NB4 (cell line): ENCODE results near the gene SEPTIN6.

Experiments used
- POLR2A ChIP-seq: IDR thresholded peaks from 2 replicates; pipeline ENCODE4 v1.6.1; 2011; ENCODE audit warnings: mild to moderate bottlenecking; ENCODE audit not compliant: insufficient read length; ENCODE audit errors: extremely low read depth
- TF ChIP-seq, protein P1 (sequence below): IDR thresholded peaks from one replicate; pipeline ENCODE4 v1.5.1; 2012; ENCODE audit warnings: low read depth, low read length
- TF ChIP-seq, protein P2 (sequence below): IDR thresholded peaks from 2 replicates; pipeline ENCODE4 v1.6.1; 2011; ENCODE audit warnings: low read depth, low read length

- TF ChIP-seq, protein P1, sequence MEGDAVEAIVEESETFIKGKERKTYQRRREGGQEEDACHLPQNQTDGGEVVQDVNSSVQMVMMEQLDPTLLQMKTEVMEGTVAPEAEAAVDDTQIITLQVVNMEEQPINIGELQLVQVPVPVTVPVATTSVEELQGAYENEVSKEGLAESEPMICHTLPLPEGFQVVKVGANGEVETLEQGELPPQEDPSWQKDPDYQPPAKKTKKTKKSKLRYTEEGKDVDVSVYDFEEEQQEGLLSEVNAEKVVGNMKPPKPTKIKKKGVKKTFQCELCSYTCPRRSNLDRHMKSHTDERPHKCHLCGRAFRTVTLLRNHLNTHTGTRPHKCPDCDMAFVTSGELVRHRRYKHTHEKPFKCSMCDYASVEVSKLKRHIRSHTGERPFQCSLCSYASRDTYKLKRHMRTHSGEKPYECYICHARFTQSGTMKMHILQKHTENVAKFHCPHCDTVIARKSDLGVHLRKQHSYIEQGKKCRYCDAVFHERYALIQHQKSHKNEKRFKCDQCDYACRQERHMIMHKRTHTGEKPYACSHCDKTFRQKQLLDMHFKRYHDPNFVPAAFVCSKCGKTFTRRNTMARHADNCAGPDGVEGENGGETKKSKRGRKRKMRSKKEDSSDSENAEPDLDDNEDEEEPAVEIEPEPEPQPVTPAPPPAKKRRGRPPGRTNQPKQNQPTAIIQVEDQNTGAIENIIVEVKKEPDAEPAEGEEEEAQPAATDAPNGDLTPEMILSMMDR: no peak
- TF ChIP-seq, protein P2, sequence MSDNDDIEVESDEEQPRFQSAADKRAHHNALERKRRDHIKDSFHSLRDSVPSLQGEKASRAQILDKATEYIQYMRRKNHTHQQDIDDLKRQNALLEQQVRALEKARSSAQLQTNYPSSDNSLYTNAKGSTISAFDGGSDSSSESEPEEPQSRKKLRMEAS: no peak
- no peak for TF ChIP-seq POLR2A
These were observed 45.2 kb downstream of the SEPTIN6 start for GRCh38 chrX:119647552-119648420.
